Mesothelial cell of epicardium (in vitro differentiated cells): ENCODE data around the gene UBE2A. TPM values are rescaled to one million over a fixed set of nuclear protein-coding genes. Genes with fewer than 3 reads are reported as not detected.

ENCODE experiments used
- DNase-seq, 2 experiments: peaks; one replicate each; pipeline ENCODE4 v3.0.0; 2021; ENCODE audit warnings: low spot score in 2 of 2; ENCODE audit not compliant: unreplicated experiment in 2 of 2
- H3K27ac Mint-ChIP-seq: 2 replicates; pipeline ENCODE4 v1.8.0; 2021; ENCODE audit warnings: mixed read lengths
- H3K27me3 Mint-ChIP-seq: 2 replicates; pipeline ENCODE4 v1.8.0; 2021; ENCODE audit warnings: low read depth, mixed read lengths
- H3K36me3 Mint-ChIP-seq: 2 replicates; pipeline ENCODE4 v1.8.0; 2021; ENCODE audit warnings: mixed read lengths
- H3K4me1 Mint-ChIP-seq: 2 replicates; pipeline ENCODE4 v1.8.0; 2021; ENCODE audit warnings: mixed read lengths
- H3K4me3 Mint-ChIP-seq: 2 replicates; pipeline ENCODE4 v1.8.0; 2021; ENCODE audit warnings: mild to moderate bottlenecking, moderate library complexity, mixed read lengths
- H3K9me3 Mint-ChIP-seq: 2 replicates; pipeline ENCODE4 v1.8.0; 2021; ENCODE audit warnings: mixed read lengths
- total RNA-seq: library from RNA; stranded (reverse); gene quantifications from 3 replicates; pipeline ENCODE4 v1.2.1, GENCODE V29; 2021
- TF ChIP-seq, protein P1 (sequence below): fragments of 200-600 bp; sonication (generic); IDR thresholded peaks from one replicate; pipeline ENCODE4 v1.5.0; 2021; ENCODE audit warnings: antibody characterized with exemption; ENCODE audit not compliant: unreplicated experiment

Gene UBE2A
- total RNA-seq, 1 donor from 2014 or later: 54.1 TPM

DNA sequence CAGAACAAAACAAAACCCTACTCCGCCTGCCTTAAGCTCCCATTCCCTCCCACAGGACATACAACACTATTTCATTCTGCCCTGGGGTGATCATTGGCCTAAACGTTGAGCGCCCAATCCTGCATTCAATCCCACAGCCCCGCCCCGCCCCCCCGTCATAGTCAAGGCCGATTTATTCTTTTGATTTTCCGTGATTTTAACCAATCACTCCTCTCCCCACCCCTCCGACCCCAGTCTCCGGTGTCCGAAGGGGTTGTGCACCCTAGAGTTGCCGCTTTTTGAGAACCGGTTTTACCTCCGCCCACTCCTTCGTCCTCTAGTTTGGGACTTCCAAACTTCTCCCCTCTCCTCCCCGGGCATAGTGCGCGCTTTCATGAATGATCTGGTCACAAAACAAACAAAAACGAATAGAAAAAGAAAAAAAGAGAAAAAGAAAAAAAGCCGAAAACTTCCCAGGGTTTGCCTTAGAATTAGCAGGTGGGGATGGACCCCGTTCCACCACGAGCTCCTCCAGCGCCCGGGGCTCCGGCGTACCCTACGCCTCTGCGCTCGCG, 446 bp upstream of the UBE2A start:
- TF ChIP-seq, protein P1, sequence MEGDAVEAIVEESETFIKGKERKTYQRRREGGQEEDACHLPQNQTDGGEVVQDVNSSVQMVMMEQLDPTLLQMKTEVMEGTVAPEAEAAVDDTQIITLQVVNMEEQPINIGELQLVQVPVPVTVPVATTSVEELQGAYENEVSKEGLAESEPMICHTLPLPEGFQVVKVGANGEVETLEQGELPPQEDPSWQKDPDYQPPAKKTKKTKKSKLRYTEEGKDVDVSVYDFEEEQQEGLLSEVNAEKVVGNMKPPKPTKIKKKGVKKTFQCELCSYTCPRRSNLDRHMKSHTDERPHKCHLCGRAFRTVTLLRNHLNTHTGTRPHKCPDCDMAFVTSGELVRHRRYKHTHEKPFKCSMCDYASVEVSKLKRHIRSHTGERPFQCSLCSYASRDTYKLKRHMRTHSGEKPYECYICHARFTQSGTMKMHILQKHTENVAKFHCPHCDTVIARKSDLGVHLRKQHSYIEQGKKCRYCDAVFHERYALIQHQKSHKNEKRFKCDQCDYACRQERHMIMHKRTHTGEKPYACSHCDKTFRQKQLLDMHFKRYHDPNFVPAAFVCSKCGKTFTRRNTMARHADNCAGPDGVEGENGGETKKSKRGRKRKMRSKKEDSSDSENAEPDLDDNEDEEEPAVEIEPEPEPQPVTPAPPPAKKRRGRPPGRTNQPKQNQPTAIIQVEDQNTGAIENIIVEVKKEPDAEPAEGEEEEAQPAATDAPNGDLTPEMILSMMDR: no peak
- peaks cover 14% of the 10 kb centered on the region for H3K4me1 Mint-ChIP-seq
- no peaks in the 10 kb centered on the region for H3K27me3 Mint-ChIP-seq
- peaks cover 24% of the 10 kb centered on the region for H3K9me3 Mint-ChIP-seq
- peaks cover 6% of the 10 kb centered on the region for H3K36me3 Mint-ChIP-seq
- no peak for DNase-seq
- peak overlapping the region; percentile 91 for H3K4me3 Mint-ChIP-seq
- H3K27ac Mint-ChIP-seq: peak overlapping the region; percentile 94

DNA sequence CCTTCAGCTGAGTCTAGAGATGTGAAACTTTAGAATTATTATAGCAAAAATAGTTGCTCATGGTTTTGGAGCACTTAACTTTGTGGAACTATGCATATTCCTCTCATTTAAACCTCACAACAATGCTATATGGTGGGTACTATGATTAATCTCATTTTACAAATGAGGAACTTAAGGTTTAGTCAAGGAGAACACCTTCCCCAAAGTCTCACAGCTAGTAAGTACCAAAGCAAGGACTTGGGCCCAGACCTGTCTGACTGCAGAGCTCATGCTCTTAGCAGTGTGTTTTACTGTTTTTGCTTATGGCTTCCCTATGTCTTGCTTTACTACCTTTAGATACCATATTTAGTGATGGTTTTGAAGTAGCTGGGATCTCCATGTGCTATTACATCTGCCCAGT, 5.1 kb downstream of the UBE2A start:
- no peaks in the 10 kb centered on the region for H3K27me3 Mint-ChIP-seq
- H3K27ac Mint-ChIP-seq: no peak overlapping the region
- peaks cover 11% of the 10 kb centered on the region for H3K9me3 Mint-ChIP-seq
- TF ChIP-seq, protein P1: no peak
- H3K4me1 Mint-ChIP-seq: peaks cover 5% of the 10 kb centered on the region
- H3K4me3 Mint-ChIP-seq: no peak overlapping the region
- DNase-seq: no peak
- no peaks in the 10 kb centered on the region for H3K36me3 Mint-ChIP-seq

DNA sequence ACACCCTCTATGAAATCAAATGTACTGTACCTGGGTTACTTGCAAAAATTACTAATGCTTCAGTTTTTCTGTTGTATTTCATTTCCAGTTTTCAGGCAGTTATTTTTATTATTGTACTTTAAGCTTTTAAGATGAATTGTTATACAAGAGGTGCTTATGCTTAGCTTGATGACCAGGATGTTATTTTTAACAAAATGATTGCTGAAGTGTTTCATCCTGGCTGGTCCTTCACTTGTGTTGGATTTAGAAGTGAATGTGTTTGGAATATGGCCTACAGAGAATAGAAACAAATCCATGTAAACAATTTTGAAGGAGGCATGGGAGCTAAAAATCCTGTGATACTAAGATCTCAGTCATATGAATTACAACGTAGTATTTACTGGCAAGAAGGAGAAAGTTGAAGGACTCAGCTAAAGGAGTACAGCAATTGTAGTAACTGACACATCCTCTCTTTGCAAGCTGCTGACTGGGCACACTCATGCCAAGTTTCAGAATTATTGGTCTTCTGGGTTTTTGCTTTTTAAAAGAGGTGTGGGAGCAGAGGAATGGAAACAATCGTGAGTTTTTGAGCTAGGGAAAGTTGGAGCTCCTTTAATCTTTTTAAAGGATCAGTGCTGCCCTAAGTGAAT, 9.2 kb downstream of the UBE2A start:
- H3K4me1 Mint-ChIP-seq: no peaks in the 10 kb centered on the region
- no peaks in the 10 kb centered on the region for H3K27me3 Mint-ChIP-seq
- TF ChIP-seq, protein P1: no peak
- peaks cover 18% of the 10 kb centered on the region for H3K9me3 Mint-ChIP-seq
- DNase-seq: no peak
- no peak overlapping the region for H3K4me3 Mint-ChIP-seq
- no peak overlapping the region for H3K27ac Mint-ChIP-seq
- peaks cover 2% of the 10 kb centered on the region for H3K36me3 Mint-ChIP-seq

DNA sequence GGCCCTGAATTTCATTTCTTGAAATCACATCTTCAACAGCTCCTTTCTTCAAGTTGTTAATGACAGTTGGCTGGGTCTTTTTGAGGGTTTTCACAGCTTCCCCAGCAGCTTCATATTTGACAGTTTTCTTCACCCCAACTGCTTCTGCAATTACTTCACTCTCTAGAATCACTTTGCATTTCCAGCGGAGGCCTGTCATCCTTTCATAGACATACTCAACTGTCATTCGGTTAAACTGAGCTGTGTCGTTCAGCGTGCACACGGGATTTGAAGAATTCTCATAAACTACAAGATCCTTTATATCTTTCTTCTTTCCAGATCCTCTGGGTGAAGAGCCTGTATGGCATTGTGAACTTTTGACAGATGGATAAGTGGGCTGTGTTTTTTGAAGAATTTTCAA, 15.4 kb downstream of the UBE2A start:
- H3K36me3 Mint-ChIP-seq: peaks cover 12% of the 10 kb centered on the region
- TF ChIP-seq, protein P1: no peak
- DNase-seq: no peak
- H3K27ac Mint-ChIP-seq: no peak overlapping the region
- H3K4me1 Mint-ChIP-seq: no peaks in the 10 kb centered on the region
- peaks cover 12% of the 10 kb centered on the region for H3K9me3 Mint-ChIP-seq
- no peaks in the 10 kb centered on the region for H3K27me3 Mint-ChIP-seq
- H3K4me3 Mint-ChIP-seq: no peak overlapping the region

DNA sequence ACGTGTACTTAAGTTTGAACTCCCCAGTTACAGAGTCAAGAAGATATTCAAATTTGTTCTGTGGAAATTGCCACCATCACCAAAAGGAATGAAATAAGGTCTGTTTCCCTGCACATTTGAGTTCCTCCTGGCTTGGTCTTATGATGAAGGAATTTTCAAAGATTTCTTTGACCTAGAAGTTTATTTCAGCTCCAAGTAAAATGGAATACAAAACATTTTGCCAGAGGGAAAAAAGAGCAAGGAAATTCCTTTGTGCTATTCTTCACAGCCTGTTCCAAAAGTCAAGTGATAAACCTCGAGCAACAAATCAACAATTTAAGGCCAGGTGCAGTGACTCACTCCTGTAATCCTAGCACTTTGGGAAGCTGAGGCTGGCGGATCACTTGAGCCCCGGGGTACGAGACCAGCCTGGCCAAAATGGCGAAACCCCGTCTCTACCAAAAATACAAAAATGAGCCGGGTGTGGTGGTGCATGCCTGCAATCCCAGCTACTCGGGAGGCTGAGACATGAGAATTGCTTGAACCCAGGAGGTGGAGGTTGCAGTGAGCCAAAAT, 28.4 kb downstream of the UBE2A start:
- no peak overlapping the region for H3K27ac Mint-ChIP-seq
- TF ChIP-seq, protein P1: no peak
- no peak overlapping the region for H3K4me3 Mint-ChIP-seq
- H3K9me3 Mint-ChIP-seq: peaks cover 9% of the 10 kb centered on the region
- H3K36me3 Mint-ChIP-seq: peaks cover 7% of the 10 kb centered on the region
- H3K27me3 Mint-ChIP-seq: no peaks in the 10 kb centered on the region
- H3K4me1 Mint-ChIP-seq: peaks cover 21% of the 10 kb centered on the region
- DNase-seq: no peak
